NCI-H2227 treated with DMSO at 0.1 percent for 48 hours (cell line): Measurements from ENCODE around the gene DUSP21.
"Not testable (repeated sequence)": the region's sequence is repeated elsewhere in the genome, so short reads cannot be mapped to it uniquely, and the experiment has no call there.

Experiments used
- DNase-seq: peaks from one replicate; lab custom pipeline; 2025; lab: John Stamatoyannopoulos, UW

The DUSP21 gene

DNA sequence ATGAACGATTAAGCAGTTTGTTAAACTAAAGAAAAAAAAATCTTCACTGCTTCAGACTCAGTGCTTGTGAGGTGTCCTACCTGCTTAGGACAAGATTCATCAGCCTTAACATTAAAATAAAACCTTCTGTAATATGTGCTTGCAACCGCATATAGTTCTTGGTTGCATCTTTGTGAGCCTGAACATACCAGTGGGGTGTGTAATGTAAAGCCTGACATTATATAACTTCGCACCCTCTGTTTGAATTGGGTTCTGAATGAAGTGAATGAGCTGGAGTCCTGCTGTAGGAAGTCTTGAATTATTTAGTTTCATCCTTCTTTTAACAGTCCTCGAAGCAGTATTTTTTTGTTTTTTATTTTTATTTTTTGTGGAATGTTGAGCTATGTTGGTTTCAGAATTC, 32.3 kb downstream of the DUSP21 start:
- no peak for DNase-seq

DNA sequence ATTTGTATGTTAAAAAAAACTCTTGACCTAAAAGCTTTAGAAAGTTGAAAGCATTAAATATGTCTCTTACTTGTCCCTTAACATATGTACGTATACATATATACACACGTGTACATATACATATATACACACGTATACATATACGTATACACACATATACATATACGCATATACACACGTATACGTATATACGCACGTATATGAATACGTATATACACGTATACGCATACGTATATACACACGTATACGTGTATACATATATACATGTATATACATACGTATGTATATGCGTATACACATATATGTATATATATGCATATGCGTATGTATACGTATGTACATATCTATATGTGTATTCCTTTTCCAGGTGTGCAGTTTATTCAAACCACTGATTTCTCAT, 32.9 kb downstream of the DUSP21 start:
- DNase-seq = no peak

DNA sequence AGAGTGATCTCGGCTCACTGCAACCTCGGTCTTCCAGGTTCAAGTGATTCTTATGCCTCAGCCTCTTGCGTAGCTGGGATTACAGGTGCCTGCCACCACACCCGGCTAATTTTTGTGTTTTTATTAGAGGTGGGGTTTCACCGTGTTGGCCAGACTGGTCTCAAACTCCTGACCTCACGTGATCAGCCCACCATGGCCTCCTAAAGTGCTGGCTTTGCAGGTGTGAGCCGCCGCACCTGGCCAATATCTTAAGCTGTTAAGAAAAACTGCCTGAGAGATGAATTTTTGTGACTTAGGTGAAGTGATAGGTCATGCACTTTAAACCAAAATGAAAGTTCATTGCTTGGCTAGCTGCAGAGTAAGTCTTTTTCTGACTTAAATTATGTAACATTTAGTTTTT, 35.0 kb downstream of the DUSP21 start:
- no peak for DNase-seq

DNA sequence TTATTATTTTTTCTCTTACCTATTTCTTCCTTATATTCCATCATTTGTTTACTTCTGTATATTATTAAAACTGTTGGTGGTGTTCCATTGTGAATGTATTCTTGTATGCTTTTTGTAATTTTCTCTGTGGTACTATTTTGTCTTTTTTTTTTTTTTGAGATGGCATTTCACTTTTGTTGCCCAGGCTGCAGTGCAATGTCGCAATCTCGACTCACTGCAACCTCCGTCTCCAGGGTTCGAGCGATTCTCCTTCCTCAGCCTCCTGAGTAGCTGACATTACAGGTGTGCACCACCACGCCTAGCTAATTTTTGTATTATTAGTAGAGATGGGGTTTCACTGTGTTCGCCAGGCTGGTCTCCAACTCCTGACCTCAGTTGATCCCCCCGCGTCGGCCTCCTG, 37.7 kb downstream of the DUSP21 start:
- DNase-seq = no peak

DNA sequence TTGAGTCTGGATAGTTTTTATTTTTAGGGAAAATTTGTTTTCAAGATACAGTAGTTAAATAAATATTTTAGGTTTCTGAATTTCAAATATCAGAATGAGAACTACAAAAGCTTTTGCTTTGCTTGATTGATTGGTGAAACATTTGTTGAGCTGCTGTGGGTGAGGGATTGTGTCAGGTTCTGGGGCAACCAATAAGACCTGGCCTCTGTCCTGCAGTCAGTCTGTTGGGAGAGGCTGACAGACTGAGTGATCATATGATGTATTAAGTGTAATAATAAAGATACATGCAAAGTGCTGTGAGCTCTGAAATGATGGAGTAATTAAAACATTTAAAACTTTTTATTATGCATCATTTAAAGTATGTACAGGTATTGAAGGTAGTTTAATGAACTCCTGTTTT, 38.8 kb downstream of the DUSP21 start:
- DNase-seq = no peak

DNA sequence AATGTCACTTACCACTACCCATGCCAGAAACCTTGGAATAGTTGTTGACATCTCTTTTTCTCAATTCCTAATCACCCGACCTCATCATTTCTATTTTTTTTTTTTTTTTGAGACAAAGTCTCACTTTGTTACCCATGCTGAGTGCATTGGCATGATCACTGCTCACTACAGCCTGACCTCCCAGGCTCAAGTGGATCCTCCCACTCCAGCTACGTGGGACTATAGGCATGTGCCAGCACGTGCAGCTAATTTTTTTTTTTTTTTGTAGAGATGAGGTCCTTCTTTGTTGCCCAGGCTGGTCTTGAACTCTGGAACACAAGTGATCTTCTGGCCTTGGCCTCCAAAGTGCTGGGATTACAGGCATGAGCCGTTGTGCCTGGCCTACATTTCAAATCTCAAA, 41.1 kb downstream of the DUSP21 start:
- DNase-seq = no peak

DNA sequence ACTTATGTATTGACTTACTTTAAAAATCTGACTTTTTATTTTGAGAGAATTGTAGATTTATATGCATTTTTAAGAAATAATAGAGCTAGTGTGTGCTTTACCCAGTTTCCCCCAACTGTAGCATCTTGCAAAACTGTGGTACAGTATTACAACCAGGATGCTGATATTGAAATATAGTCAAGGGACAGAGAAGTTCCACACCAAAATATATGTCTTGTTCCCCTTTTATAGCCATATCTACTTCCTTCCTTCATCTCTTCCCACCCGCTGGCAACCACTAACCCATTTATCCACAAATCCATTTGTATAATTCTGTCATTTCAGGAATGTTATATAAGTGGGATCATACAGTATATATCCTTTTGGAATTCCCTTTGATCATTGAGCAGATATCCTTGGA, 46.0 kb downstream of the DUSP21 start:
- DNase-seq = no peak

DNA sequence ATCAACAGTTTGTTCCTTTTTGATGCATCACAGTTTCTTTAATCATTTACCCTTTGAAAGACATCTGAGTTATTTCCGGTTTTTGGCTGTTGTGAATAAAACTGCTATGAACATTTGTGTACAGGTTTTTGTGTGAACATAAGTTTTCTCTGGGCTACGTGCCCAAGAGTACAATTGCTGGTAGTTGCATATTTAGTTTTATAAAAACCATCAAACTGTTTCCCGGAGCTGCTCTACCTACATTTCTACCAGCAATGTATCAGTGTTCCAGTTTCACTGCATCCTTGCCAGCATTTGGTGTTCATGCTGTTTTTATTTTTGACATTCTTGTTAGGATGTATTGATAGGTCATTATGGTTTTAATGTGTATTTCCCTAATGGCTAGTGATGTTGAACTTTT, 46.4 kb downstream of the DUSP21 start:
- DNase-seq = no peak

DNA sequence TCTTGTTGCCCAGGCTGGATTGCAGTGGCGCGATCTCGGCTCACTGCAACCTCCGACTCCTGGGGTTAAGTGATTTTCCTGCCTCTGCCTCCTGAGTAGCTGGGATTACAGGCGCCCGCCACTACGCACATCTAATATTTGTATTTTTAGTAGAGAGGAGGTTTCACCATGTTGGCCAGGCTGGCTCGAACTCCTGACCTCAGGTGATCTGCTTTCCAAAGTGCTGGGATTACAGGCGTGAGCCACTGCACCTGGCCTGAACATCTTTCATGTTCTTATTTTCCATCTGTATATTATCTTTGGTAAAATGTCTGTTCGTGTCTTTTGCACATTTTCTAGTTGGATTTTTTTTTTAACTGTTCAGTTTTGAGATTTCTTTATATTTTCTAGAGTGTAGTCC, 46.9 kb downstream of the DUSP21 start:
- not testable (repeated sequence) for DNase-seq

DNA sequence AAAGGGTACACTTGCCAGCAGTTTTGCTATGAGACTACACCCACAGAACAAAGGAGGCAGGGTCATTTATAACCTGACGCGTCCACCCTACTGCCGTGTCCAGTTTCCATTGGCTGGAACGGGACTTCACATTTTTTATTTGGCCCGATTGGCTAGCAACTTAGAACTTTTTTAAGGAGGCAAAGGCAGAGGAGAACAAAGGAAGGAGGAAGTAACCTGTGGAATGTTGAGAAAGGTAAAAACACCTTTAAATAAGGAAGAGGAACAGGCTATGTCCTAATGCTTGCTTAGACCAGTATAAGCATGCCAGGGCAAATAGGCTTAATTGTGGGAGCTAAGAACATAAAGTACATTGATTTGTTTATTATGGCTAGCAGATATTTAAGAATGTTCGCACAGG, 47.8 kb downstream of the DUSP21 start:
- DNase-seq = no peak
